Measurements from ENCODE around the gene SBF2.
"Not testable (repeated sequence)": the region's sequence is repeated elsewhere in the genome, so short reads cannot be mapped to it uniquely, and the experiment has no call there.

The SBF2 gene

DNA sequence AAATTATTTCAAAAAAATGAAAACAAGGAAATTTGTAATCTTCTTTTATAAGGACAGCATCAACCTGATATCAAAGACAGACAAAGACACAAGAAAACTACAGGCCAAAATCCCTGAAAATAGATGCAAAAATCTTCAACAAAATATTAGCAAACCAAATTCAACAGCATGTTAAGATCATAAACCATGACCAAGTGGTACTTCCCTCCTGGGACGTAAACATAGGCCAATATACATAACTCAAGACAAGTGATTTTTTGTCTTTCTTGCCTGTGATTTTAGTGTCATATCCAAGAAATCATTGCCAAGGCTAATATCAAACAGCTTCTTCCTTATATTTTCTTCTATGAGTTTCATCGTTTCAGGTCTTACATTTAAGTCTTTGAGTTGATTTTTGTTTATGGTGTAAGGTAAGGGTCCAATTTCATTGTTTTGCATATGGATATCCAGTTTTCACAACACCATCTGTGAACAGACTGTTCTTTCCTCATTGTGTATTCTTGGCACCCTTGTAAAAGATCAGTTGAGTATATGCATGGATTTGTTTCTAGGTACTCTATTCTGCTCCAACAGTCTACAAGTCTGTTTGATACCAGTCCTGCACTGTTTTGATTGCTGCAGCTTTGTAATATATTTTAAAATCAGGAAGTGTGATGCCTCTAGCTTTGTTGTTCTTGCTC lies 50.0 kb downstream of the SBF2 start:
- no peak for TF ChIP-seq POLR2A (IDR thresholded peaks at IDR 0.05; ENCODE audit: low read depth, low read length)
- no peak for DNase-seq (ENCODE audit: insufficient read length, low spot score)
- peak; percentile 92 for FAIRE-seq

DNA sequence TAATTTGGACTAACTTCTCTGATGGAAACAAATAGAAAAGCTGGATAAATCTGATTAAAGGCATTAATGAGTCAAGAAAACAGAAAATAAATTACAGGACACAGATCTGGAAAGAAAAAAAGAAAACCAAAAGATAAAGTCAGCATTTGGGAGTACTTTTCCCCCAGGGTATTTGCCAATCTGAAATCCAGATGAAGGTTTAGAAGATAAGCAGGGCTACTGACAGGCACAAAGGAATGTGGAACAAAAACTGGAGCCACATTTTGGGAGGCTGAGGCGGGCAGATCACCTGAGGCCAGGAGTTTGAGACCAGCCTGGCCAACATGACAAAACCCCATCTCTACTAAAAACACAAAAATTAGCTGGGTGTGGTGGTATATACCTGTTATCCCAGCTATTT lies 57.2 kb downstream of the SBF2 start:
- no peak for TF ChIP-seq POLR2A (IDR thresholded peaks at IDR 0.05; ENCODE audit: low read depth, low read length)
- DNase-seq (ENCODE audit: insufficient read length, low spot score): no peak
- no peak for FAIRE-seq

DNA sequence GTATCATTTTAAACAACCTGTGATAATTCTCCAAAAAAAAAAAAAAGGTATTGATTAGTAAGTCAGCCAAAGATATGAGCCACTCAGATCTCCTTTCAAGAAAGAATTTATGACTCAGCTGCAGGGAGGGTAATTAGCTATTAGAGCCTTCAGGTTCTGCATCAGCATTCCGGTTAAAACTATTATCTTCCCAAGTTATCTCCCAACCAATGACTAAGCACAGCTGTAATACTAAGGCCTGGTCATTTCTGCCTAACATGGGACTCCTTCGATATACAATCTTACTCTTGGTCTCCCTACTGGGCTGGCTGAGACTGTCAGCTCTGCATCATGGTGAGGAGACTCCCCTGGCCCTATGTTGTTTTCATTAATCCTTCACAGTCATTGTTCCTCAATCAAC lies 60.4 kb downstream of the SBF2 start:
- no peak for FAIRE-seq
- no peak for TF ChIP-seq POLR2A (IDR thresholded peaks at IDR 0.05; ENCODE audit: low read depth, low read length)
- peak; percentile 11 for DNase-seq (ENCODE audit: insufficient read length, low spot score)

DNA sequence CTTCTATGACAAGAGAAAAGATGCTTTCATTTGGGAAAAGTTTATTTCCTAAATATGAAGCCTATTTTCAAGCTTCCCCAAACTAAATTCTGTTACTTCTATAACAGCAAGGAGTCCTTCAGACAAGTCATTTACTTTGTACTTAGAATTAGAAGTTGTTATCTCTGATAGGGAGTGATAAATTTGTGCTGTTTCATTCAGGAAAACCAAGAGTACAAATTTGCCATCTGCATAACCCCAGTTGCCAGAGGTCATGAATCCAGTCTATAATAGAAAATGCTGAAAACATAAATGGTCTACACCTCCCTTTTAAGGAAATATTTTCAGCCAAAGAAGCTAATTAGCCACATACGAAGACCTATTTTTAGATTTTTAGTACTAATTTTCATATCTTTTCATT lies 61.3 kb downstream of the SBF2 start:
- FAIRE-seq: no peak
- DNase-seq (ENCODE audit: insufficient read length, low spot score): no peak
- no peak for TF ChIP-seq POLR2A (IDR thresholded peaks at IDR 0.05; ENCODE audit: low read depth, low read length)

DNA sequence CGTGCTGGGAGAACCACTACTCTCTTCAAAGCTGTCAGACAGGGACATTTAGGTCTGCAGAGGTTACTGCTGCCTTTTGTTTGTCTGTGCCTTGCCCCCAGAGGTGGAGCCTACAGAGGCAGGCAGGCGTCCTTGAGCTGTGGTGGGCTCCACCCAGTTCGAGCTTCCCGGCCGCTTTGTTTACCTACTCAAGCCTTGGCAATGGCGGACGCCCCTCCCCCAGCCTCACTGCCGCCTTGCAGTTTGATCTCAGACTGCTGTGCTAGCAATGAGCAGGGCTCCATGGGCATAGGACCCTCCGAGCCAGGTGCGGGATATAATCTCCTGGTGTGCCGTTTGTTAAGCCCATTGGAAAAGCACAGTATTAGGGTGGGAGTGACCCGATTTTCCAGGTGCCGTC lies 62.2 kb downstream of the SBF2 start:
- not testable (repeated sequence) for FAIRE-seq; DNase-seq (ENCODE audit: insufficient read length, low spot score)

DNA sequence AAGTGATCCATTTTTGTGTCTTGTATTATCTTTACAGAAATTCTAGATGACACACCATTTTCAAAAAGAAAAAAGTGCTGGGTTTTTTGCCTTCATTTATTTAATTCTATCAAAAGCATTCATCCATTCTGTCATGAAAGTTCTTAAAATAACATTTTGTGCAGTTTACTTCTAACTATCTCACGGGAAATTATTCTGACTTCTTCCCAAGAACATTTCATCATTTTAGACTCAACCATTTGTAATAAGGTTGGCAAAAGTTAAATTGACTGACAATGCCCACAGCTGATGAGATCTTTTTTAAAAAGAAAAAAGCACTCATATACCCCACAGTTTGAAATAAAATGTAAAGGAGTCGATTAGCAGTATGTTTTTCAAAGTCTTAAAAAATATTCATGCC lies 68.5 kb downstream of the SBF2 start:
- TF ChIP-seq POLR2A (IDR thresholded peaks at IDR 0.05; ENCODE audit: low read depth, low read length): no peak
- DNase-seq (ENCODE audit: insufficient read length, low spot score) (no peak), FAIRE-seq (no peak)

DNA sequence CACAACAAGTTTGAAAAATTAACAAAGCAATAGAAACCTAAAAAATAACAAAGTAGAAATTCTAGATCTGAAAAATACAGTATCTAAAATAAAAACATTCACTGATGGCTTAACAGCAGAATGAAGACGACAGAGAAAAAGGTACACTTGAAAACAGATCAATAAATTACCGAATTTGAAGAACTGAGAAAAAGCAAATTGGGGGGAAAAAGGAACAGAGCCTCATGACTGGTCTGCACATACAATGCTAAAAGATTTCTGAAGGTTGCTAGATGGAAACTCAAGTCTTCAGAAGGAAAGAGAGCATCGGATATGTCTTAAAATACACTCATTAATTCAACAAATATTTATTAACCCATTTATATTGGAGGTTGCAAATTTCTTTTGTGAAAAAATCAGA lies 71.6 kb downstream of the SBF2 start:
- FAIRE-seq: no peak
- TF ChIP-seq POLR2A (IDR thresholded peaks at IDR 0.05; ENCODE audit: low read depth, low read length): no peak
- DNase-seq (ENCODE audit: insufficient read length, low spot score): no peak

DNA sequence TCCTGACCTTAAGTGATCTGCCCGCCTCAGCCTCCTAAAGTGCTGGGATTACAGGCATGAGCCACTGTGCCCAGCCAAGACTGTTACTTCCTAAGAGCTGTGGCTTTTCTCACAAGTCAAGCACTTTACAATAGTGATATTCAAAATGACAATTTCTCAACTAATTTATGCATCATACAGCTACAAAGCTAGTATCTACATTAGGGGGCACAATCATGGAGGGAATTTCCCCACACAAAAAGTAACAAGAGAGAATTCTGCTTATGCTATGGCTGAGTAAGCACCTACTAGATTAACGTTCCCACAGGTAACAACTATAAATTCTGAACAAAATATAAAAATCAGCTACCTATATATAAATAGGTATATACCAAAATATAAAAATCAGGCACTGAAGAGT lies 72.7 kb downstream of the SBF2 start:
- no peak for FAIRE-seq
- no peak for TF ChIP-seq POLR2A (IDR thresholded peaks at IDR 0.05; ENCODE audit: low read depth, low read length)
- no peak for DNase-seq (ENCODE audit: insufficient read length, low spot score)

DNA sequence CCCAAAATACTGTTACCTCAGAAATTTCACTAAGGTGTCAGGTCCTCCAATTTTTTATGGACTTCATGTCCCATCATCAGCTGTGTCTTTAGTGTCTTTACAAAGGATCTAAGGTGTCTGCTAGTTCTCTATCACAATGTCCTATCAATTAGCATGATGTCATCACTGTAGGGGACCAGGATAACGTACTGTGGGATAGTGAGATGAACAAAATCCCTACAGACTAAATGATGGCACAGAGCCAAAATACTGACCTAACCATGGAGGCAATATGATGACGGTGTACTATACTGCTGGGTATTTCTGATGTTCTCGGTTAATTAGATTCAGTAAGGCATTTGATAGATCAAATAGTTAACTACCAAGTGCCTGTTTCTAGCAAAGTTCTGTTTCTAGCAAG lies 82.5 kb downstream of the SBF2 start:
- DNase-seq (ENCODE audit: insufficient read length, low spot score): no peak
- FAIRE-seq: peak; percentile 62
- TF ChIP-seq POLR2A (IDR thresholded peaks at IDR 0.05; ENCODE audit: low read depth, low read length): no peak

DNA sequence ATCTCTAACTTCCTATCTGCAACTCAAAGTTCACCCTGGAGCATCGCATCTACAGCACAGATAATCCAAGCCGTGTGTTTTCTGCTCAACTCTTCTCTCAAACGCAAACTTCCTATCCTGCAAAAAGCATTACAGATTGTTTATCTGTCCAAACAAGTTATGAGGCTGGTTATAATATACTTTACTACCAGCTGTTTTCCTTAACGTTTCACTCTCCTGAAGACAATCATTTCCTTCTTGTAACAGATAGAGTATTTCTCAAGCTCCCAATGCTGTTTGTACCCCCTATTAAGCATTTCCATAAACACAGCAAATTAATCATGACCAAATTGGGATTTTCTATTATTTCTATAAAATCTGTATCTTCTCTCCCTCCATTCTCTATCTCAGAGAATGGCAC lies 84.7 kb downstream of the SBF2 start:
- FAIRE-seq (no peak), DNase-seq (ENCODE audit: insufficient read length, low spot score) (no peak)
- no peak for TF ChIP-seq POLR2A (IDR thresholded peaks at IDR 0.05; ENCODE audit: low read depth, low read length)

DNA sequence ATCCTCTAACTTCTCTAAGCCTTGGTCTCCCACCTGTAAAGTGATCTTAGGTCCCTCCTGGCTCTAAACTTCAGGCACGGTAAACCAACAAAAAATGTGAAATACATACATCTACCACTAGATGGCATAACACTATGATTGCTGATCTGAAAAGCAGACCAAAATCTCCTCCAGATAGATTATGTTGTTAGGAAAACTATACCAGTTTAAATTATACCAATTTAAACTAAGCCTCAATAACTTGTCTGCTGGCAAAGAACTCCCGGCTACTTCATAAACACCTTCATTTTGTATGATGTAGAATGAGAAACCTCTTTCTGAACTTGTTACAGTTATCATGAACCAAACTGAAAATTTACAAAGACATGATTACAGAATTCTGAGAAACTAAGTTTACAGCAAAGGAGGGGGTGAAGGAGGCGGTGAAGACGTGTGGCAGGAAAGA lies 85.9 kb downstream of the SBF2 start:
- FAIRE-seq (peak; percentile 98), DNase-seq (ENCODE audit: insufficient read length, low spot score) (peak; percentile 11)
- no peak for TF ChIP-seq POLR2A (IDR thresholded peaks at IDR 0.05; ENCODE audit: low read depth, low read length)

DNA sequence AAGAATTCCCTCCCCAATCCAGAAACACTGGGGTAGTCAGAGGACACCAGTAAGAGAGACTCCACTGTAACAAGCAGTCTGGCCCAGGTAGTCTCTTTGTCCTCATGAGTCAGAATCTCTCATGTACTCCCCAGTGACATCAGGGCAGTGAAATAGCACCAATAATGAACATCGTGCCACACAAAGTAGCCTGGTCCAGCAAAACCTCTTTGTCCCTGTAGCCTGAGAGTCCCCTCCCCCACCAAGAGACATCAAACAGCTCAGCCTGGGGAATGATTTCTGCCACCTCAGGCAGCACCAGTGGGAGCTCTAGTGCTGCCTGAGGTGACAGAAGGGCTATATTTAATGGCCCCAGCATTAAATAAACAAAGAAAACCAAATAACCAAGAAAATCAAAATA lies 88.1 kb downstream of the SBF2 start:
- FAIRE-seq (no peak), DNase-seq (ENCODE audit: insufficient read length, low spot score) (no peak)
- TF ChIP-seq POLR2A (IDR thresholded peaks at IDR 0.05; ENCODE audit: low read depth, low read length): no peak

DNA sequence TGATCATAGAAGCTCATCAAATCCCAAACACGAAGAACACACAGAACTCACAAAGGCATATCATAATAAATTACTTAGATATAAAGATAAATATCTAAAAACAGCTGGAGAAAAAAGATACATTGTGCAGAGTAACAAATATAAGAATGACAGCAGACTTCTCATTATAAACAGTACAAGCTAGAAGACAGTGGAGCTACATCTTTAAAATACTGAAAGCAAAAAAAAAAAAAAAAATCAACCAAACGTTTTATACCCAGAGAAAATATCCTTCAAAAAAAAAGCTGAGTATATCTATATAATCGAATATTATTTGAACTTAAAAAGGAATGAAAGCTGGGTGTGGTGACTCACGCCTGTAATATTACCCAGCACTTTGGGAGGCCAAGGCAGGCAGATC lies 90.0 kb downstream of the SBF2 start:
- no peak for TF ChIP-seq POLR2A (IDR thresholded peaks at IDR 0.05; ENCODE audit: low read depth, low read length)
- peak; percentile 11 for FAIRE-seq
- DNase-seq (ENCODE audit: insufficient read length, low spot score): no peak

DNA sequence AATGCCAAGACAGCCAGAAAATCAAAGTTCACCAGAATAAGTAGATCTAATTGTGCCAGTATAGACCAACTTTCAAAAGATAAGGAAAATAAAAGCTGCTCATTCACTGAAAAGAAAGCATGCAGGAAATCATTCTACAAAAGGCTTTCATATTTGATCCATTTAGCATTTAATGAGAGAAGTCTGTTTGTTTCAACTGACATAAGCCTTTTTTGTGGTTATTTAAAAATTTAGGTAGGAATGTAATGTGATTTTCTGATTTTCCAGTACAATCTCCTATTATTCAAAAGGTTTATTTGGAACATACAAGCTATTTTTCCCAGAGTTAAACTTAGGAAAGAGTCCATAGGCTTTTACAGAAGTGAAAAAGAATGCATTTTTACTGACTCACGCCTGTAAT lies 92.7 kb downstream of the SBF2 start:
- DNase-seq (ENCODE audit: insufficient read length, low spot score) (no peak), FAIRE-seq (no peak)
- no peak for TF ChIP-seq POLR2A (IDR thresholded peaks at IDR 0.05; ENCODE audit: low read depth, low read length)

DNA sequence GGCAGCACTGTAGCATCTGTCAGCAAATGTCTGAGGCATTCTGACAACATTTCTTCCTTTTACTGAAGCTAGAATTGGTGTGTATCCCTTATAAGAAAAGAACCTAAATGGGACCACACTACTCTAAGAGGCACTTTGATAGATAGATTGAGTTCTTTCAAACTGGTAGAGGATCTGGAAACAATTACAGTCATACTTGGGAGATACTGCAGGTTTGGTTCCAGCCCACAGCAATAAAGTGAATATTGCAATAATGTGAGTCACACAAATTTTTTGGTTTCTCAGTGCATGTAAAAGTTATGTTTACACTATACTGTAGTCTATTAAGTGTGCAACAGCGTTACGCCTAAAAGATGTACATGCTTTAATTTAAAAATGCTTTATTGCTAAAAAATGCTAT lies 96.9 kb downstream of the SBF2 start:
- FAIRE-seq (peak; percentile 79), DNase-seq (ENCODE audit: insufficient read length, low spot score) (no peak)
- no peak for TF ChIP-seq POLR2A (IDR thresholded peaks at IDR 0.05; ENCODE audit: low read depth, low read length)

DNA sequence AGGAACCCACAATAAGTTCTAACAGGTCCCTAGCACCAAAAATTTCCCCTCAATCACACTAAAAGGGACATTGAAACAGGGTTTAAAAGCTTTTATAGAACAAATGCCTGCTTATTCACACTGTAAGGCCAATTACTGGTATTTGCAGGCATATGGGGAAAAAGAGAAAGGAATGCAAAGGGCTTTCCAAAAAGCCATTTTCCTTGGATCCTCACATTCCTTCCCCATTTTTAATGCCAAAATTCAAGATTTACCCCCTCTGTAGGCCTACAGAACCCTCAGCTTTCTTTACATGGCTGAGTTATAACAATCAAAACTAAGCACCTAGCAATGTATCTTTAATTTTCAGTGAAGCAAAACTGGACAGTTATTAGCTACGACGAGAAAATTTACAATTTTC lies 102.0 kb downstream of the SBF2 start:
- TF ChIP-seq POLR2A (IDR thresholded peaks at IDR 0.05; ENCODE audit: low read depth, low read length): no peak
- DNase-seq (ENCODE audit: insufficient read length, low spot score) (no peak), FAIRE-seq (no peak)

All from H54 (cell line).